ENCODE measurements around the gene CLDN6.

DNA sequence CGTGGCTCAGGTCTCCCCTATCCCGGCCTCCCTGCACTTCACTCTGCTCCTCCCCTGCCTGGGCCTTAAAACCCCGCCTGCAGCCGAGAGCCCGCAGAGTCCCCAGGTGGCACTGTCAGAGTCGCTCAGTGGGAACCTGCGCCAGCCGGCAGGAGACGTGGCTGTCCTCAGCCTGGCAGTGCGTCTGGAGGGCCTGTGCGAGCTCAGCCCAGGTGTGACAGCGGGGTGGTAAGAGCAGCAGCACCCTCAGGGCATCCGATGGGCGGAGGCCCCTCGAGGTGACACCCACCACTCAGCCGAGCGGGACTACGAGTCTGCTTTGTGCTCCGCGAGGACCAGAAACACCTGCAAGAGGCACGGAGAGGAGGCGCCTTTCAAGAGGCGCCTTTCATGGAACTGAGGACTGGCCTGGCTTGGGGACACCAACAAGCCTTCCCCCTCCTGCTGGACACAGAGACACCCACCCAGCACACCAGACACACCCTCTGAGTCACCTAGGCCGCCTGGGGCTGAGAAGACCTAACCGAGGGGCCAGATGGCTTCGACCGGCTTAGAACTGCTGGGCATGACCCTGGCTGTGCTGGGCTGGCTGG lies 5.1 kb downstream of the CLDN6 start, which contains the start of gene CLDN9:
- TF ChIP-seq, protein P1, sequence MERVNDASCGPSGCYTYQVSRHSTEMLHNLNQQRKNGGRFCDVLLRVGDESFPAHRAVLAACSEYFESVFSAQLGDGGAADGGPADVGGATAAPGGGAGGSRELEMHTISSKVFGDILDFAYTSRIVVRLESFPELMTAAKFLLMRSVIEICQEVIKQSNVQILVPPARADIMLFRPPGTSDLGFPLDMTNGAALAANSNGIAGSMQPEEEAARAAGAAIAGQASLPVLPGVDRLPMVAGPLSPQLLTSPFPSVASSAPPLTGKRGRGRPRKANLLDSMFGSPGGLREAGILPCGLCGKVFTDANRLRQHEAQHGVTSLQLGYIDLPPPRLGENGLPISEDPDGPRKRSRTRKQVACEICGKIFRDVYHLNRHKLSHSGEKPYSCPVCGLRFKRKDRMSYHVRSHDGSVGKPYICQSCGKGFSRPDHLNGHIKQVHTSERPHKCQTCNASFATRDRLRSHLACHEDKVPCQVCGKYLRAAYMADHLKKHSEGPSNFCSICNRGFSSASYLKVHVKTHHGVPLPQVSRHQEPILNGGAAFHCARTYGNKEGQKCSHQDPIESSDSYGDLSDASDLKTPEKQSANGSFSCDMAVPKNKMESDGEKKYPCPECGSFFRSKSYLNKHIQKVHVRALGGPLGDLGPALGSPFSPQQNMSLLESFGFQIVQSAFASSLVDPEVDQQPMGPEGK (CRISPR knock-in tag; IDR thresholded peaks at IDR 0.05; ENCODE audit: borderline replicate concordance), result no peak
- no peak for TF ChIP-seq ZC3H10 (CRISPR knock-in tag; IDR thresholded peaks at IDR 0.05)
- no peak for TF ChIP-seq ZFP3 (CRISPR knock-in tag; IDR thresholded peaks at IDR 0.05)
- TF ChIP-seq, protein P2, sequence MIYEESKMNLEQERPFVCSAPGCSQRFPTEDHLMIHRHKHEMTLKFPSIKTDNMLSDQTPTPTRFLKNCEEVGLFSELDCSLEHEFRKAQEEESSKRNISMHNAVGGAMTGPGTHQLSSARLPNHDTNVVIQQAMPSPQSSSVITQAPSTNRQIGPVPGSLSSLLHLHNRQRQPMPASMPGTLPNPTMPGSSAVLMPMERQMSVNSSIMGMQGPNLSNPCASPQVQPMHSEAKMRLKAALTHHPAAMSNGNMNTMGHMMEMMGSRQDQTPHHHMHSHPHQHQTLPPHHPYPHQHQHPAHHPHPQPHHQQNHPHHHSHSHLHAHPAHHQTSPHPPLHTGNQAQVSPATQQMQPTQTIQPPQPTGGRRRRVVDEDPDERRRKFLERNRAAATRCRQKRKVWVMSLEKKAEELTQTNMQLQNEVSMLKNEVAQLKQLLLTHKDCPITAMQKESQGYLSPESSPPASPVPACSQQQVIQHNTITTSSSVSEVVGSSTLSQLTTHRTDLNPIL (CRISPR knock-in tag; IDR thresholded peaks at IDR 0.05; ENCODE audit: low read depth), result no peak
